NCI-H345 treated with DMSO at 0.1 percent for 48 hours (cell line): Measurements from ENCODE around the gene KAT2A.

Experiments
- DNase-seq: peaks from one replicate; lab custom pipeline; 2025; ENCODE audit not compliant: unreplicated experiment; lab: John Stamatoyannopoulos, UW

The KAT2A gene

DNA sequence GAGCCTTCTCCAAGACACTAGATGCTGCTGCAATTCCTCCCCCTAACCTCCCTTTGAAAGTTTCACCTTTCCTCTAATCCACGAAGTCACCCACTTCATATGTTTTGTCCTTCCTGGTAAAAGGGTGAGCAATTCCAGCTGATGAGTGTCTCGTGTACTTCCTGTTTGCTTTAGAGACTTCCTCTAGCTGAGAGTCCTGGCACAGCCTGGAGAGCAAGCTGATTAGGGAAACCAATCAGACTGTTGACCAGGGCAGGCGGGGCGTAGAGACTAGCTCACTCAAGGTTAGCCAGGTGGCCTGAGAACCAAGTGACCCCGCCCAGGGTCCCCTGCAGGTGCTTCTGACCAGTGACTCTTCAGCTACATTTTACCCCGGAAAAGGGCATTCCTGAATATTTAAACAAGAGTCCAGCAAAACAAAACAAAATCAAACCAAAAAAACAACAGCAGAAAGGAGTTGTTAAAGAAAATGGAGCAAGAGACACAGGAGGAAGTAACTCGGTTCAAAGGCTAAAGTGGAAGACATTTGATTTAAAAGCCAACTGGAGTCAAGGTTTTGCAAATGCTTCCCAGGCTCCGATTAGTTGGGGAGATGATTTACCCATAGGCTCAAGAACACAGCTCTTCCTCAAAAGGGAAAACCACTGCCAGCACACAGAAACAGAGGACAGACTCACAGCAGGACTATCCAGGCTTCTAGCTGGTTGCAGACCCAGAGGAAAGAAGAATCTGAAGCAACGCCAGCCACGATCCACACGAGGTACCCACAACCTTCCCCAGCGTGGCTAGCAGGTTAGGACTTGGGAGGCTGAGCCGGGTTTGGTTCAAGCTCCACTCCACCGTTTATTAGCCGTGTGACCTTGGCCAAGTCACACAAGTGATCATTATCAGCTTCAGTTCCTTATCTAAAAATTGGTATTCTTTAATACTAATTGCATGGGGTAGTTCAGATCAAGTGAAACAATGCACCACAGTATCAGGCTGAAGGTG, 14.8 kb upstream of the KAT2A start:
- no peak for DNase-seq

DNA sequence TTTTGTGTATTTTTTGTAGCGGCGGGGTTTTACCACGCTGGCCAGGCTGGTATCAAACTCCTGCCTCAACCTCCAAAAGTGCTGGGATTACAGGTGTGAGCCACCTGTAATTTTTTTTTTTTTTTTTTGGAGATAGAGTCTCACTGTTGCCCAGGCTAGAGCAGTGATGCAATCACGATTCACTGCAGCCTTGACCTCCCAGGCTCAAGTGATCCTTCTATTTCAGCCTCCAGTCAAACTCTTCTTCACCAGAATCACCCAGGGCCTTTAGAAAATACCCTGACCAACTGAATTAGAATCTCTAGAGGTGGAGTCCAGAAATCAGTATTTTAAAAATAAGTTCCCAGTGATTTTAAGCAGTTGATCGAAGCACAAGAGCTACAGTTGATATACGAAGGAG, 14.0 kb upstream of the KAT2A start:
- no peak for DNase-seq

DNA sequence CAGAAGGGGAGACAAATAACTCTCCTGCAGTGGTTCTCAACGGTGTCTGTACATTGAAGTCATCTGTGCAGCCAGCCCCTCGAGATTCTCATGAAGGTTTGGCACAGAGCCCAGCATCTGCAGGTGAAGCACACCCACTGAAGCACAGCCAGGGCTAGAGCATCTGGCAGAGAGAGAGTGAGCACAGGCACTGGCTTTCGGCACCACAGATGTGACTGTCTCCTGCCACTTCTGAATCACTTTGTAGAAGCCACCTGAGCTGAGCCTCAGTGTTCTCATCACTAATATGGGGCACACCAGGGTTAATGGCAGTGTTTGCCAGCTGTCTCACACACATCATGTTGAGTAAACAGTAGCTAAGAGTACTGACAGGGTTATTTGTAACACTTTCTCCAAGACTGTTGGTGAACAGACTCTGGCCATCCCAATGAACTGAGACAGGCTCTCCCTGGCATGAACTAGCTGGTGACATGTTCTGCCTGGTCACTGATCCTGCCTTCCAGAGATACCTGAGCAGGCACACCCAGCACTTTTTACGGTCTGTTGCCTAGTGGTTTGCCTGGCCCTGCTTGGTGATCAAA, 12.4 kb upstream of the KAT2A start:
- DNase-seq, result peak; percentile 84

DNA sequence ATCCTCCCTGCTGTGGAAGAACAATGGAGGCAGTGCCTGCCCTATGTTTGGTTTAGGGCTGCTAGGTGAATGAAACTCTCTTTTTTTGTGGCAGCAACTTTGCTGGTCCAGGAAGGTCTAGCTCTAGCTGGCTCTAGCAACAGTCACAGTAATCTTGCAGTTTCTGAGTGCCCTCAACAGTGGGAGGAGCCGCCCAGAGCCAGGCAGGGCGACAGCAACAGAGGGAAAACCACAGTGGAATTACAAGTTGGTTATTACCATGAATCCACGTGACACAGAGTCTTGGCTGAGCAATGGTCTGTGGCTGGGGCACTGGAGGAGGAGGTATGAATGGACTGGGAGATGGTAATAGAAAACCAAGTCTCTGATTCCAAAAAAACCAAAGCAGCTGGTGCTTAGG, 11.8 kb upstream of the KAT2A start:
- no peak for DNase-seq

DNA sequence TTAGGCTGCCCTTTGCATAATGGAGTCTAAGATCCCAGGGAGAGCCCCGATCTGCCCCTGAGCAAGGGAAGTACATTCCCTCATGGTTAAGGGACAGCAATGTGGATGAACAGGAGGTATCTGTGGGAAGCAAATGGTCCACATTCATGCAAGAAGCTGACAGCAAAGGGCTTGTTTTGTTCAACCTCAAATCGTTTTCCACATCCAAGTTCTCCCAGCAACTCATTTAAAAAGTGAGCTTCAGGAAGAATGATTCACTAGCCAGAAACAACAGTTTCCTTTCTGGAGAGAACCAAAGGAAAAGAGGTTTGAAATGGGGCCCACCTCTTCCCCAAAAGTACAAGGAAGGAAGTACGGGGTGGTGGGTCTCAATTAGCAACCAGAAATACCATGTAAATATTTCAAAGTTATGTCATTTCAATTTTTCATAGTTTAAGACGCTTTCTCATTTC, 10.8 kb upstream of the KAT2A start:
- DNase-seq, result no peak

DNA sequence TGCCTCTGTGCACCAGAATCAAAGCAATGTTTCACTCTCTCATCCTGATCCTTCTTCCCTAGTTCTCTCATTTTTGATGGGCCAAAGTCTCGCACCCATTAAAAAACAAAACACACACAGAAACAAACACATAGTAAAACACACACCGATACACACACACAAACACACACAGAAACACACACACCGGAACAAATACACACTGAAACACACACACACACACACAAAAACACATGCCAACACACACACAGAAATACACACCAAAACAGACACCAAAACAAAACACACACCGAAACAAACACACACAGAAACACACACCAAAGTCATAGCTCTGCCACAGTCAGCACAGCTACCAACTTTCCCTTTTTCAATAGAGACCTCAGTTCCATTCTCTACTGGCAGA, 10.1 kb upstream of the KAT2A start:
- DNase-seq, result no peak

DNA sequence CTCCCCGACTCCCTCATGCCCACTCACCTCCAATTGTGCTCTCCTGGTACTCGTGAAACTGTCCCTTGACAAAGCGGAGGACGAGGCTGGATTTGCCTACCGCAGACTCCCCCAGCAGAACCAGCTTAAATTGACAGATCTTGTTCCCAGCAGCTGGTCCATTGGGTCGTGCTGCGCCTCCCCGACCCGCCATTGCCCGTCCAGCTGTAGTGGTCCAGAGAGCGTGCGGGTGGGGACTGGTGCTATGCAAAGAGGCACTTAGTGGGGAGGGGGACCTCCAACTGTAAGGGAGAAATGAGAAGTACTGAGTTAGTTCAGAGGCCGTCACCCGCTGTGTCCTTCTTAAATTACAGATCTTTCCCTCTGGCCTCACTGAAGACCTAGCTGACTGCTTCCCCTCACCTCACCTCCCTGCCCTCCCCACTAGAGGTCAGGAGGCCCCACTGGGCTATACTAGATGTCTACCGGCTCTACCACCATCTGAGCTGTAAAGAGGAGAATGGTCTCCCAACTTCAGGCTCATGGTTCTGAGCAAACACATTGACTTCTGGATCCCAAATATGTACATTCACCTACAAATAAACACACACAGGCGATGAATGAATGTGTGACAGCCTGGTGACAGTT, 9.3 kb upstream of the KAT2A start:
- DNase-seq, result no peak

DNA sequence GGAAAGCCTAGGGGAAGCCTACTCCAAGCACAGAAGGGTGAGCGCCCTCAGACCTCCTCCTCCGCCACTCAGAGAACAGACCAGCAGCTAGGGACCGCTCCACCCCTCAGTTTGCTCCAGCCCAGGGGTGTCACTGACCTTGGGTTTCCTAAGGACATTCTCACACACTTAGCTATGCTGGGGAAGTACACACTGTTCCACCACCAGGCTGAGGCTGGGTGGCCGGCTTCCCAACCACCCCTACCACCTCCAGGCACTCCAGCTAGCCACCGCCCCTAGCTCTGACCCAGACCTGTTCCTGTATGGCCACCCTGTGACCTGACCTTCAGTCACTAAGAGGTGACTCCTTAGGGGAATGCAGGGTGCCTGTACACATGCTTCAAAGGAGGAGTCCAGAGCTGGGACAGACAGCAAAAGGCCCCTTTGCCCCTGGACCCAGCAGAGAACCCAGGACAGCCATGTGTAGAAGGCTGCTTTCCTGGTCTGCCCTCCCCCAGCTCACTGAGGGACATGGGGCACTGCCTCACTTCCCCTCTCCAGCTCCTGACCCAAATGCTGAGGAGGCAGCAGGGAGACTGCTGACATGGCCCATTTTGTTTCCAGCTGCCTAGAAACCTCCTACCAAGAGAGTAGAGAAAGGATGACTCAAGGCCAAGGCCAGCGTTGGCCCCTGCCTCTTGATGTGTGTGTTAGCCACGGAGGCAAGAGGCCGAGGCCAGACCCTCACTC, 8.1 kb upstream of the KAT2A start:
- DNase-seq, result no peak

DNA sequence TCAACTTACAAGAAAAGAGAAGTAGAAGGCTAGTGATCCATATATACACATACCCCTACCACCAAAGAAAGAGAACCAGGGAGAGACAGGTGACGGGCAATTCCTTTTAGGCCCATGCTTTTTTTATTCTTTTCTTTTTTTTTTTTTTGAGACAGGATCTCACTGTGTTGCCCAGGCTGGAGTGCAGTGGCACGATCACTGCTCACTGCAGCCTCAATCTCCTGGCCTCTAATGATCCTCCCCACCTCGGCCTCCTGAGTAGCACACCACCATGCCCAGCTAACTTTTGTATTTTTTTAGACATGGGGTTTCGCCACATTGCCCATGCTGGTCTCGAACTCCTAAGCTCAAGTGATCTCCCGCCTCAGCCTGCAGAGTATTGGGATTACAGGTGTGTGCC, 6.2 kb upstream of the KAT2A start:
- DNase-seq, result no peak

DNA sequence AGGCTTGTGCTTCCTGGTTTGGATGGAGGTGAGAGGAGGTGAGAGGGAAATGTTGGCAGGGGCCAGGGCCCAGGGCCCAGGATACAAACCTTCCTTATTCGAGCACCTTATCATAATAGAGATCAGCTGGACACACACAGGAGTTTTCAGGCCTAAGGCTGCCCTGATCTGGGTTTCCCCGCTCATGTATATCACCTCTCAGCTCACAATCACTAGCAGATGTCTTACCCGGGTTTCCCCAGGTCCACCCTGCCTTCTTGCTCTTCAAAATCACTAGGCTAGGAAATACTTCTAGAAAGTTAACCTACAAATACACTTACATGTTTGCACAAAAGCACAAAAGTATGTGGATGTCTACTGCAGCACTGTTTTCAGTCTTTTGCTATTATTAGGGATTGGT, 5.7 kb upstream of the KAT2A start:
- no peak for DNase-seq

DNA sequence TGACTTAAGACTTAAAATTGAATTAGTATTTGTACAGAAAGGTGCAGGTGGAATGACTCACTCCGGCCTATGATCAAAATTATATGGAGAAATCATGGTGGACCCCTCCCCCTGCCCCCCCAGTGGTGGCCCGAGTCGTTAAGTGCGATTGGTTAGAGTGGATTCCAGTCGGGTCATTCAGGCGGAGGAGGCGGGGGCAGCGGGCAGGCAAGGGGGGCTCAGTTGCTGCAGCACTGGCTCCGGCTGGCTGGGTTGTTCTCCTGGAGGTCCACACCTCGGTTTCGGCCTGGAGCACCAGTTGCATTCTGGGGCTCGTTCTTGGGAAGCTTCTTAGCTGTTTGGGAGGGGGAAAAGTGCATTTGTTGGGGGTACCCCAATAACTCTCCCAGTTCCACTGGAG, 4.4 kb upstream of the KAT2A start:
- no peak for DNase-seq

DNA sequence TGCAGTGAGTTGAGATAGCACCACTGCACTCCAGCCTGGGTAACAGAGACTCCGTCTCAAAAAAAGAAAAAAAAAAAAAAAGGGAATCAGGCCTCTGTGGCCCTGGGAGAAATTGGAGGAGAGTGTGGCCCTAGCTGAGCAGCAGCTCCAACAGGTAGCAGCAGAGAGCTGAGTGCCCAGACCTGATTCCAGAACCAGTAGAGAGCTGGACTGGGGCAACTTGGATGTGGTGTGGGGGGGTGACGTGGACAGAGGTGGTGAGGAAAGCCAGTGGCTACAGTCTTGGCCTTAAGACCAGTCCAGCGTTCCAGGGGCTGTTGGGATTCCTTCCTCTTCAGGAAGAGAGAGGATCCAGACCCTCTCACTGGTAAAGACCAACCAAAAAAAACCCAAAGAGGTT, 3.1 kb upstream of the KAT2A start:
- no peak for DNase-seq

DNA sequence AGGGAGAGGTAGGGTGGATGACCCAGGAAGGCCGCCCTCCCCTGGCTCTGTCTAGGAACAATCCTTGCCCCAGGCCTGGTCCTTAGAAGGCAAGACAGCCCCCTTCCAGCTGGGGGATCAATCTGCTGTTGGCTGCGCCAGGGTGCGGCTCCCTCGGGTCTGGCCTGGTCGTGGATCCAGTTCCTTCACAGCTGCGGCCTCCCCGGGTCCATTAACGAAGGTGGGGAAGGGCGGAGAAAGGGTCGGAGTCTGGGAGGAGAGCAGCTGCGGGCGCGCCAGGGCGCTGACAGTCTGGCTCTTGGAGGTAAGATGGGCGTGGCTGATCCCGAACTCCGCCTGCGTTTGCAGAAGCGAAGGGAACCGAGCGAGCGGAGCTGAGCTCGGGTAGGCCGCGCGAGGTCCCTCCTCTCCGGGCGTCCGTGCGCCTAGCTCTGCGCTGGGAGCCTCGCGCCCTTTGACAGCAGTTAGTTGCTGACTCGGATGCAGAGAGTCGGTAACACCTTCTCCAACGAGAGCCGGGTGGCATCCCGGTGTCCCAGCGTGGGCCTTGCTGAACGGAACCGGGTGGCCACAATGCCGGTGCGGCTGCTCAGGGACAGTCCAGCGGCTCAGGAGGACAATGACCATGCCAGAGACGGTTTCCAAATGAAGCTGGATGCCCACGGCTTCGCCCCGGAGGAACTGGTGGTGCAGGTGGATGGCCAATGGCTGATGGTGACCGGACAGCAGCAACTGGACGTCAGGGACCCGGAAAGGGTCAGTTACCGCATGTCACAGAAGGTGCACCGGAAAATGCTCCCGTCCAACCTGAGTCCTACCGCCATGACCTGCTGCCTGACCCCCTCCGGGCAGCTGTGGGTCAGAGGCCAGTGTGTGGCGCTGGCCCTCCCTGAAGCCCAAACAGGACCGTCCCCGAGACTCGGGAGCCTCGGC, 1.5 kb upstream of the KAT2A start, which contains the start of gene HSPB9:
HSPB9 (plus strand) TSS at position 434 of the 933 bp plus-strand sequence; CDS start at position 481, 47 bp downstream.
- DNase-seq, result no peak

DNA sequence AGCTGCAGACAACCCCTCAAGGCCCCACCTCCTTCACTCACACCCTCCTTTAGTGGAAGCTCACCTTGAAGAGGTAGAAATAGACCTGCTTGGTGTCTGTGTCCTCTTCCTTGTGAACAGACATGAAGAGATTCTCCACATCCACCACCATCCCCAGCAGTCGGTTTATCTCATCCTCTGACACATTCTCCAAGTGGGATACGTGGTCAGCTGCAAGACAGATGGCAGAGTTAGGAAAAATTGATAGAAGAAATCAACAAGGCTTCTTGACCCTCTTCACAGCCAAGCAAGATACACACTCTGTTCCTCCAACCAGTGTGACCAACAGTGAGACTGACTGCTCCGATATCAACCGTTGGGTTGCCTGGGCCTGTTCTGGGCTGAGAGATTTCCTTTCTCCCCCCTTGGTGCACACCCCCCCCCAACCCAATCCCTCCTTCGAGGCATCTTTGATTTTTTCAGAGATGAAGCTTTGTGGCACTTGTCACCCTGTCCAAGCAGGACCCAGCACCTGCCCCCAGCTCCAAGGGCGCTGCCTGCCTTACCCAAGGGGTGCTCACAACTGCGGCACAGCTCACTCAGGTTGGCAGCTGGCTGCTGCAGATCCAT, 902 bp downstream of the KAT2A start:
- no peak for DNase-seq

DNA sequence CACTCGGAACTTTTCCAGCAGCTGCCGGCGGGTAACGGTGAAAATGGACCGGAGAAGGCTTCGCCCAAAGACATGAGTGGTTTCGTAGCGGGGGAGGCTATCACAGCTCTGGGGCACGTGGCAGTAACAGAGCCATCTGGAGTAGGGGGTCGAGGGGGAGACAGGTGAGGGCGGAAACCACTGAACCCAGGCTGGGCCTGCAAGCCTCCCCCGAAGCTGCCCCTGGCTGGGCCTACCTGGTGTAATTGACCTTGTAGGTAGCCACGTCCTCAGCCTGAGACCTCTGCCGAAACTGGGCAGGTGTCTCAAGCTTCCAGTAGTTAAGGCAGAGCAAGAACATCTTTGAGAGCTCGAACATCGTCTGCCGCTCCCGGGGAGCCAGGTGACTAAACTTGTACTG, 1.9 kb downstream of the KAT2A start:
- no peak for DNase-seq

DNA sequence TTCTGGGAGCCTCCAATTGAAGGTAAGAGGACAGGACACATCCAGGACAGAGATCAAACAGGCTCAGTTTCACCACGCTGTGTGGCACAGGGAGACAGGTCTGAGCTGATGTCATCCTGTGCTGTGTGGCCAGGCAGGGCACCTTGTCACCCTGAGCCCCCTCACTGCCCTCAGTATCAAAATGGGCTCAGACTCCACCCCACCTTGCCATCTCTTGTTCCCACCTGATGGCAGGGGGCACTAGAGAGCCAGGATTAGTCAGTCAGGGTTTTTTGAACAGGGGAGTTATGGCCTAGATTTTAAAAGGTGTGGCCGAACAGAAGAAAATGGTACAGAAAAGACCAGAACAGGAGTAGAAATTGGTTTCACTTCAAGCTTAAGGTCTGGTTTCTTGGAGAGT, 2.6 kb downstream of the KAT2A start:
- no peak for DNase-seq

DNA sequence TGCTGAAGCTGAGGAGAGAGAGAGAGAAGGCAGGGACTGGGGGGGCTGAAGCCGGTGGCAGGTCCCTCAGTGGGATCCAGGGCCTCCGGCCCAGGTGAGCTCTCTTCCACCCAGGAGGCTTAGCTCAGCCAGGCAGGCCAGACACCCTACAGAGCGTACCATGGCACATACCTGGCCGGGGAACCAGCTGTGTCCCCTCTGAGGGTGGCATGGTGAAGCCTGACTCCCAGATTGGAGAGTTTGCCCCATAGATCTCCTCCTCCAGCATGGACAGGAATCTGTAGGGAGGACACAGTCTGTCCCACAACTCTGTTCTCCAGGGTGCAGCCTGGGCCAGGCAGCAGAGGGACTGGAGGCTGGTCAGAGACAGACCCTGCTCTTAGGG, 3.0 kb downstream of the KAT2A start:
- DNase-seq, result no peak

DNA sequence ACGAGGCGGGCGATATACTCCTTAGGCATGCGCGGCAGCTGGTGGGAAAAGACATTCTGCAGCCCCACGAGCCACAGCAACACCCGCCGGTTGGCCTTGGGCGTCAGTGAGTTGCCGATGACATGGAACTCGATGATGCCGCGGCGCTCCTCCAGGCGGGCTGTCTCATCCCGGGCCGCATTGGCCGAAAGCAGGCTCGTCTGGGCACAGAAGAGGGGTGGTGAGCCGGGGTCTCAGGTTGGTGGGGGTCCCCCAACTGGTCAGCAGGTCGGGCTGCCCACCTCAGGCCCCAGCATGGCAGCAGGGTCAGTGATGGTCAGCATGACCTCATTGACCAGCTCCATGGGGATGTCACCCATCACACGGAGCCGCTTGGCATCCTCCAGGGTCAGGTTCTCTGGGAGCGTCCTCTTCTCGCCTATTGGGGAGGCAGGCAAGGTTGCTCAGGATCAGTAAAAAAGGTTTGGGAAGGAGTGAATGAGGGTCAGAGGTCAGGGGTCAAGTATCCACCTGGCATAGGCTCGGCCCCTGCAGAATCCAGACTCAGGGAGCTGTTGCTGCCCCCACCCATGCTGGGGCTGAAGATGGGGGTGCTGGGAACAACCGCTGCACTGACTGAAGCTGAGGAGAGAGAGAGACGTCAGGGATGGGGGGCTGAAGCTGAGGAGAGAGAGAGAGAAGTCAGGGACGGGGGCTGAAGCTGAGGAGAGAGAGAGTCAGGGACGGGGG, 3.6 kb downstream of the KAT2A start:
- DNase-seq, result no peak
